ENCODE measurements around the gene FAM193A. TPM values are rescaled to one million over a fixed set of nuclear protein-coding genes. Genes with fewer than 3 reads are reported as not detected.

Gene FAM193A
- total RNA-seq, 4 donors from 2014 or later = 17.1 to 51.2 (median 28.1) TPM

- Histone ChIP-seq H3K36me3 (no peaks in the 10 kb centered on the region), H3K4me3 (no peak overlapping the region), H3K4me1 (no peaks in the 10 kb centered on the region), H3K27me3 (no peaks in the 10 kb centered on the region), H3K9me3 (no peaks in the 10 kb centered on the region), H3K27ac (no peak overlapping the region)
- intact Hi-C loops (cut with DNase I; ENCODE audit: low total_unique reads) = no loop called here
- DNase-seq = no peak
- TF ChIP-seq POLR2A (IDR thresholded peaks at IDR 0.05) (no peak), CTCF (IDR thresholded peaks at IDR 0.05) (no peak)
Measured at GRCh38 chr4:2638730-2639129, 102.3 kb downstream of the FAM193A start.

GRCh38 chr4:2642968-2643367 lies 106.5 kb downstream of the FAM193A start:
- H3K36me3 ChIP-seq = no peaks in the 10 kb centered on the region
- DNase-seq = no peak
- no peaks in the 10 kb centered on the region for H3K9me3 ChIP-seq
- intact Hi-C loops (cut with DNase I; ENCODE audit: low total_unique reads) = no loop called here
- H3K27me3 ChIP-seq = no peaks in the 10 kb centered on the region
- H3K4me3 ChIP-seq = no peak overlapping the region
- no peak overlapping the region for H3K27ac ChIP-seq
- no peak for TF ChIP-seq CTCF (IDR thresholded peaks at IDR 0.05)
- no peak for TF ChIP-seq POLR2A (IDR thresholded peaks at IDR 0.05)
- H3K4me1 ChIP-seq = no peaks in the 10 kb centered on the region

GRCh38 chr4:2643555-2643954 lies 107.1 kb downstream of the FAM193A start:
- no peaks in the 10 kb centered on the region for H3K4me1 ChIP-seq
- intact Hi-C loops (cut with DNase I; ENCODE audit: low total_unique reads) = no loop called here
- no peak overlapping the region for H3K4me3 ChIP-seq
- no peaks in the 10 kb centered on the region for H3K27me3 ChIP-seq
- H3K27ac ChIP-seq = no peak overlapping the region
- no peaks in the 10 kb centered on the region for H3K36me3 ChIP-seq
- no peak for DNase-seq
- TF ChIP-seq CTCF (IDR thresholded peaks at IDR 0.05) = no peak
- no peak for TF ChIP-seq POLR2A (IDR thresholded peaks at IDR 0.05)
- no peaks in the 10 kb centered on the region for H3K9me3 ChIP-seq

GRCh38 chr4:2646396-2647149 lies 110.1 kb downstream of the FAM193A start:
- no peak for DNase-seq
- Histone ChIP-seq H3K4me3 (no peak overlapping the region), H3K4me1 (no peaks in the 10 kb centered on the region), H3K27ac (no peak overlapping the region), H3K36me3 (no peaks in the 10 kb centered on the region), H3K9me3 (no peaks in the 10 kb centered on the region), H3K27me3 (no peaks in the 10 kb centered on the region)
- intact Hi-C loops (cut with DNase I; ENCODE audit: low total_unique reads) = no loop called here
- TF ChIP-seq POLR2A (IDR thresholded peaks at IDR 0.05) = no peak
- no peak for TF ChIP-seq CTCF (IDR thresholded peaks at IDR 0.05)

- no peaks in the 10 kb centered on the region for H3K36me3 ChIP-seq
- H3K27ac ChIP-seq = no peak overlapping the region
- TF ChIP-seq POLR2A (IDR thresholded peaks at IDR 0.05) (no peak), CTCF (IDR thresholded peaks at IDR 0.05) (no peak)
- H3K4me3 ChIP-seq = no peak overlapping the region
- DNase-seq = no peak
- no peaks in the 10 kb centered on the region for H3K27me3 ChIP-seq
- H3K4me1 ChIP-seq = no peaks in the 10 kb centered on the region
- intact Hi-C loops (cut with DNase I; ENCODE audit: low total_unique reads) = no loop called here
- H3K9me3 ChIP-seq = no peaks in the 10 kb centered on the region
Measured at GRCh38 chr4:2647403-2648158, 111.1 kb downstream of the FAM193A start.
